Mammary epithelial cell (primary cell): ENCODE measurements around the gene HOMER2.

Experiments used
- CTCF ChIP-seq, 2 donors: IDR thresholded peaks in 1 of 2; conservative IDR thresholded peaks in 1 of 2; 2 replicates each; pipeline ENCODE4 v1.5.1; 2011 to 2012; ENCODE audit warnings: inconsistent platforms in 2 of 2, low read length in 2 of 2, mild to moderate bottlenecking in 2 of 2, control low read depth in 1 of 2, low read depth in 1 of 2; ENCODE audit not compliant: insufficient read depth in 1 of 2; ENCODE audit errors: extremely low read depth in 1 of 2
- EZH2 ChIP-seq: IDR thresholded peaks from 2 replicates; pipeline ENCODE4 v1.6.1; 2012; ENCODE audit warnings: low read length, inconsistent platforms, borderline replicate concordance

- TF ChIP-seq CTCF (conservative IDR thresholded peaks at IDR 0.05 in 1 of 2, IDR thresholded peaks at IDR 0.05 in 1 of 2; ENCODE audit: extremely low read depth in 1 of 2, insufficient read depth in 1 of 2, low read depth in 1 of 2, low read length in 2 of 2) (no peak), EZH2 (no peak)
Observed at GRCh38 chr15:82846621-82847020, 105.9 kb downstream of the HOMER2 start.
